Heart left ventricle (tissue), 16 donors: Measurements from ENCODE around the gene ZEB1. TPM values are rescaled to one million over a fixed set of nuclear protein-coding genes. Genes with fewer than 3 reads are reported as not detected.
A peak's percentile ranks its signal among the peaks of the same experiment; 100 is the strongest.

Source experiments
- ATAC-seq, 4 donors: fragments of 200-7000 bp; cut with Tn5 transposase; one replicate each; pipeline ENCODE4 v1.9.1; 2020 to 2022; ENCODE audit warnings: moderate library complexity in 4 of 4, mild to moderate bottlenecking in 3 of 4, moderate number of reproducible peaks in 1 of 4
- DNase-seq, 5 donors: peaks; one replicate each; pipeline ENCODE4 v3.0.0-alpha.2; 2020
- H3K27ac ChIP-seq, 12 donors: fragments of 200-600 bp; sonication (generic) in 4 of 12; one replicate each; pipeline versions ENCODE4 v1.5.0 to v1.8.0; 2016 to 2022; ENCODE audit warnings: mild to moderate bottlenecking in 2 of 12
- H3K27me3 ChIP-seq, 9 donors: fragments of 200-600 bp; sonication (generic) in 2 of 9; one replicate each; pipeline versions ENCODE4 v1.5.1 to v1.8.0; 2016 to 2022; ENCODE audit warnings: mild to moderate bottlenecking in 3 of 9
- H3K36me3 ChIP-seq, 9 donors: fragments of 200-600 bp; sonication (generic) in 2 of 9; one replicate each; pipeline versions ENCODE4 v1.5.0 to v1.8.0; 2018 to 2022; ENCODE audit warnings: mild to moderate bottlenecking in 2 of 9
- H3K4me1 ChIP-seq, 12 donors: fragments of 200-600 bp; sonication (generic) in 4 of 12; one replicate each; pipeline versions ENCODE4 v1.5.0 to v1.8.0; 2016 to 2022; ENCODE audit warnings: mild to moderate bottlenecking in 3 of 12
- H3K4me3 ChIP-seq, 12 donors: fragments of 200-600 bp; sonication (generic) in 4 of 12; one replicate each; pipeline versions ENCODE4 v1.5.0 to v1.8.0; 2017 to 2022; ENCODE audit warnings: mild to moderate bottlenecking in 9 of 12, moderate library complexity in 4 of 12
- H3K9me3 ChIP-seq, 12 donors: fragments of 200-600 bp; sonication (generic) in 4 of 12; one replicate each; pipeline versions ENCODE4 v1.5.0 to v1.8.0; 2016 to 2022; ENCODE audit warnings: mild to moderate bottlenecking in 1 of 12
- POLR2A ChIP-seq, 2 donors: fragments of 450-650 bp; IDR thresholded peaks; one replicate each; pipeline ENCODE4 v1.6.1; 2017; ENCODE audit warnings: antibody characterized with exemption in 2 of 2, mild to moderate bottlenecking in 2 of 2, moderate library complexity in 2 of 2
- WGBS, 4 donors: extraction: QIAGEN DNeasy Blood & Tissue Kit in 2 of 4; methylation state at CpG; one replicate each; pipeline versions ENCODE4 v1.1.5 to v1.1.7; 2013 to 2018; 5-methylcytosine and 5-hydroxymethylcytosine counted together
- intact Hi-C, 10 donors: fragments of 100-400 bp; cut with DNase I; formaldehyde crosslinking; loops; one replicate each; pipeline versions ENCODE4 v1.11.1 to v1.14.2; 2022
- polyA plus RNA-seq, 2 donors: library from polyadenylated mRNA; stranded (reverse); fragments of 200-250 nt; gene quantifications; one replicate each; pipeline ENCODE4 v1.2.3, GENCODE V29; 2013
- total RNA-seq, 9 donors: library from RNA; depleted of rRNA in 2 of 9; stranded (reverse); fragments of >200 nt in 2 of 9; fragmentation: NEBNext Ultra II Directional in 3 of 9; extraction: Animal tissue kit (Norgen Biotek cat#: 25700) in 3 of 9; gene quantifications; one replicate each; pipeline versions ENCODE4 v1.1.0 to v1.2.4, GENCODE V29; 2016 to 2023
- TF ChIP-seq, protein P1 (sequence below), 12 donors: fragments of 200-600 bp; sonication (generic) in 4 of 12; IDR thresholded peaks; one replicate each; pipeline versions ENCODE4 v1.5.0 to v1.8.0; 2018 to 2022; ENCODE audit warnings: antibody characterized with exemption in 12 of 12, mild to moderate bottlenecking in 5 of 12
- donor health status: ischemic (EF 13 %, LVEDD 7.1; RV severe dilation, severe dysfunction).
- donor health status: healthy with polysubstance abuse.
- donor health status: DM: no; HTN: yes; CAD: no.
- donor health status: DM: no; HTN: no; CAD: no.
- donor health status: ischemic (EF 25% LVEDD 6.9; RV normal size, moderate dysfunction).
- donor health status: ischemic (EF 25% LVEDD 5.7; RV mildly dilated, moderate dysfunction).
- donor health status: healthy.
- donor health status: DM: yes; HTN: yes; CAD: no.
- donor health status: ischemic (EF 35%, LVEDD 5.7; RV mildly dilated, moderate dysfunction).
- donor health status: nonischemic (EF 11% LVEDD 7.7; RV severe dilation, severe dysfunction).
- donor health status: DM: yes; HTN: yes; CAD: no.
- donor health status: PGD.
- donor health status: ischemic (EF 29% LVEDD 5.4; RV normal size, mild dysfunction).
- donor health status: nonischemic (EF 23%, LVEDD 6.1; RV moderate dilation, normal function).

ZEB1 gene
- total and polyA plus RNA-seq, 11 donors, result 15.4 to 135 (median 95.6) TPM

DNA sequence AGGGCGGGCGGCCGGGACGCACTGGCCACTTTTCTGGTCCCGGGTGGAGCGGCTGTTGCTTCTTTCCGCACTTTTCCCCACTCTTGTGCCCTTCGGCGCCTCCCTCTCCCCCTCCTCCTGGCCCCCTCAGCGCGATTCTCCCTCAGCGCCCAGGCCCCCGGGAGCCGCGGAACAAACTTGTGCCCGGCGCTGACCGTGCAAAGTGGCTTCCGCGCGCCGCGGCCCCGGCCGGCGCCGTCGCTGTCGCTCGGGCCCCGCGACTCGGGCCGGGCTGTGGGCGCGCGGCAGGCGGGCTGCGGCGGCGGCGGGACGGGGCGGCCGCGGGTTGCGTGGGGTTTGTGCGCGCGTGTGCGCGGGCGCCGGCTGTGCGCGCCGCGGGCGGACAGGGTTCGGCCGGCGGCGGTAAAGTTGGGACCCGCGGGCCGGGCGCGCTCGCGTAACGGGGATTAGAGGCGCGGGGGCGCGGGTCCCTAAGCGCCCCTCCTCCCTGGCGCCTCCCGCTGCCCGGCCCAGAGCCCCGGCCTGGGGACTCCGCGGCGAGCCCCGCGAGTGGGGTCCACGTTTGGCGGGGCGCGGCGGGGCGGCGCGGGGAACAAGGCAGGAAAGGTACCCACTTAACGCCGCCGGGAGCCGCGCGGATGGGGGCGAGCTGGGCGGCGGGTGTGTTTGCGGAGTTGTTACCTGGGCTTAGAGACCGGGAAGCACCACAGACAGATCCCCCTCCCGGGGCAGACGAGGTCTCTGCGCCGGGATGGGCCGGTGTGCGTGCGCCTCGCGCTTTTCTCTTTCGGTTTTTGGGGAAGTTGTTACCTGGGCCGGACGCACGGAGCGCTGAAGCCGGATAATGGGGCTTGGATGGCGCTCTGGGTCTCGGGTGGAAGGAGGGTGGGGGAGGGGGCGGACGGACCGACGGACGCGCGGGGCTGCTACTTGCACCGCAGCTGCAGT, 860 bp downstream of the ZEB1 start:
- TF ChIP-seq, protein P1, sequence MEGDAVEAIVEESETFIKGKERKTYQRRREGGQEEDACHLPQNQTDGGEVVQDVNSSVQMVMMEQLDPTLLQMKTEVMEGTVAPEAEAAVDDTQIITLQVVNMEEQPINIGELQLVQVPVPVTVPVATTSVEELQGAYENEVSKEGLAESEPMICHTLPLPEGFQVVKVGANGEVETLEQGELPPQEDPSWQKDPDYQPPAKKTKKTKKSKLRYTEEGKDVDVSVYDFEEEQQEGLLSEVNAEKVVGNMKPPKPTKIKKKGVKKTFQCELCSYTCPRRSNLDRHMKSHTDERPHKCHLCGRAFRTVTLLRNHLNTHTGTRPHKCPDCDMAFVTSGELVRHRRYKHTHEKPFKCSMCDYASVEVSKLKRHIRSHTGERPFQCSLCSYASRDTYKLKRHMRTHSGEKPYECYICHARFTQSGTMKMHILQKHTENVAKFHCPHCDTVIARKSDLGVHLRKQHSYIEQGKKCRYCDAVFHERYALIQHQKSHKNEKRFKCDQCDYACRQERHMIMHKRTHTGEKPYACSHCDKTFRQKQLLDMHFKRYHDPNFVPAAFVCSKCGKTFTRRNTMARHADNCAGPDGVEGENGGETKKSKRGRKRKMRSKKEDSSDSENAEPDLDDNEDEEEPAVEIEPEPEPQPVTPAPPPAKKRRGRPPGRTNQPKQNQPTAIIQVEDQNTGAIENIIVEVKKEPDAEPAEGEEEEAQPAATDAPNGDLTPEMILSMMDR (IDR thresholded peaks at IDR 0.05), result peak in 3 of 12 donors; percentile 4 to 17 (median 7)
- TF ChIP-seq POLR2A (IDR thresholded peaks at IDR 0.05), result no peak
- Histone ChIP-seq H3K27me3 (no peaks in the 10 kb centered on the region), H3K27ac (peak overlapping the region; percentile 91 to 99 (median 98)), H3K36me3 (no peaks in the 10 kb centered on the region), H3K9me3 (no peaks in the 10 kb centered on the region), H3K4me3 (peak overlapping the region; percentile 66 to 96 (median 90)), H3K4me1 (peaks cover 0 to 48% (median 19%) of the 10 kb centered on the region in 12 donors)
- WGBS, 4 donors, result 0% methylated on average over 48 to 129 of the region's 129 CpGs
- intact Hi-C loops, result loop anchor here (1.0 to 10.0 kb wide), 28 partner anchors 77 to 565 kb away; partner anchors contain the start of gene ZNF438 (in 4 of the 10)
- peak in 3 of 4 donors; percentile 17 to 35 (median 25) for ATAC-seq
- DNase-seq, result peak; percentile 46 to 79 (median 57)

DNA sequence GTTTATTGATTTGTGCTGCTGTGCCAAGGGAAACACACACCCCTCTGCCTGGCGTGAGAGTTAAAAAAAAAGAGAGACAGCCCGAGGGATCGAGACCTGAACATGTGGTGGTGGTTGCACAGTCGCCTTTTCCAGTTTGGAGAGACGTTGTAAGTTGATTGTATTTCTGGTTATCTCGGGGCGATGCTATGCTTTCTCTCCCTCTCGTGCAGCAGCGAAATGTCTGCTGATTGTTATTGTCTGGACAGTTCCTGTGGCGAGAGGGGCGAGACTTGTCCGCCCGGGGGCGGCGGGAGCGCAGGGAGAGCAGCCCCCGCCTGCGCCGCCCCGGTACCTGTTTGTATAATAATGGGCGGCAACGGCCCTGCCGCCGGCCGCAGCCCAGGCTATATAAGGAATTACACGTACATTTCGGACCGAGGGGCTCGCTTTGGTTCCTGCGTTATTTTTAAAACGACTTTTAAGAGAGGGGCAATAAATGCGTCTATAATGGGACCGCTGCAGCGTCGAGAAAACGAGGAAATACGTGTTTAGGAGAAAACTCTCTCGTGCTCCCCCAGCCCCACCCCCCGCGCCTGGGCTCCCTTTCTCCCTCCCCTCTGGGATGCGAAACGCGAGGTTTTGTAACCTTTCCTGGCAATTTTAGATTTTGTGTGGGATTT, 1.7 kb downstream of the ZEB1 start:
- Histone ChIP-seq H3K4me1 (peaks cover 0 to 53% (median 25%) of the 10 kb centered on the region in 12 donors), H3K36me3 (no peaks in the 10 kb centered on the region), H3K27ac (peak overlapping the region; percentile 89 to 99 (median 98)), H3K4me3 (peak overlapping the region; percentile 66 to 96 (median 90)), H3K9me3 (no peaks in the 10 kb centered on the region), H3K27me3 (no peaks in the 10 kb centered on the region)
- WGBS, 4 donors, result 0 to 1% (median 0%) methylated on average over 43 of the region's 43 CpGs
- TF ChIP-seq POLR2A (IDR thresholded peaks at IDR 0.05), result peak in 1 of 2 donors; percentile 37
- TF ChIP-seq, protein P1 (IDR thresholded peaks at IDR 0.05), result peak in 5 of 12 donors; percentile 7 to 26 (median 14)
- intact Hi-C loops, result loop anchor here in 8 of 10 donors (1.0 to 10.0 kb wide), 17 partner anchors 77 to 536 kb away; no protein-coding TSS in a partner anchor
- ATAC-seq (peak; percentile 40 to 71 (median 58)), DNase-seq (peak; percentile 53 to 66 (median 61))

DNA sequence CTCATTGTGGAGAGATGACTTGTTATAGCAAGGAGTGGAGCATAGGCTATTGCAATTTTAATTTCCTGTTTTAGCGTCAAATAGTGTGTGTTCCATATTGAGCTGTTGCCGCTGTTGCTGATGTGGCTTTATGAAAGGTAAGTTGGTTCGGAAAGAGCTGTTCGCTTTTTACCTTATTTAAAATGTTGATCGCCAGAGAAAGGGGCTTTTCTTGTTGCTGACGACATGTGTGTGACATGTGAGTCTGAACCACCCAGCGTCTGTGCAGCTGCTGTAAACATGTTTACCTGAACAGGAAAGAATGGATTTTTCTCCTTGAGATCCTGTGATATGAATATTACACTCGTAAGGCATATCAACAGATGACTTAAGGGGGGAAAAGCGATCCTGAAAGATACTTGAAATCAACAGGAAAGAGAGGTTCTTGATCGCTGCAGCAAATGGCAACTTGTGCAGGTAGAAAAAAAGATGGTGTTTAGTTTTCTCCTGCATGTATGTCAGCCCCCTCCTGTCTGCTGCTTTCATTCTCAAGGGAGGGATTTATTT, 2.5 kb downstream of the ZEB1 start:
- Histone ChIP-seq H3K27ac (peak overlapping the region; percentile 89 to 99 (median 98)), H3K36me3 (no peaks in the 10 kb centered on the region), H3K4me3 (peak overlapping the region; percentile 66 to 96 (median 90)), H3K9me3 (no peaks in the 10 kb centered on the region), H3K27me3 (no peaks in the 10 kb centered on the region), H3K4me1 (peaks cover 0 to 60% (median 33%) of the 10 kb centered on the region in 12 donors)
- WGBS, 4 donors, result 5 to 10% (median 8%) methylated on average over 10 of the region's 10 CpGs
- intact Hi-C loops, result loop anchor here in 8 of 10 donors (2.0 to 10.0 kb wide), 16 partner anchors 76 to 537 kb away; no protein-coding TSS in a partner anchor
- DNase-seq (no peak), ATAC-seq (peak in 1 of 4 donors; percentile 9)
- TF ChIP-seq, protein P1 (IDR thresholded peaks at IDR 0.05), result no peak
- TF ChIP-seq POLR2A (IDR thresholded peaks at IDR 0.05), result no peak
